ENCODE data around the gene GATA3.

Gene GATA3

DNA sequence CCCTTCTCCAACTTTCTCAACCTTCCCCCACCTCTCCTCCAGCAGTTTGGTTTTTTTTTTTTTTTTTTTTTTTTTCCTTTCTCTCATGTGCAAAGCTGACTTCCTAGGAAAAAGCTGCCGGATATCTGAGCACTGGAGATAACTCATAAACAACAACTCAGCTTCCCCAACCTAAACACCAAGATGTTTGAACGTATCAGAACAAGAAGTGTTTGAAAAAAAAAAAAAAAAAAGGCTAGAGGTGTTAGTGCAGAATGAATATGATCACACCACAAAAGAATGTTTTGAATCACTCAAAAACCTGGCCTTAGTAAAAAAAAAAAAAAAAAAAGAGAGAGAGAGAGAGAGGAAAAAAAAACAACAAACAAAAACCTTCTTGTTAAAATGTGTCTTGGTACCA lies 11.2 kb downstream of the GATA3 start:
- DNase-seq, result no peak

- DNase-seq, result no peak
Observed at GRCh38 chr10:8066124-8066523, 11.6 kb downstream of the GATA3 start.

DNA sequence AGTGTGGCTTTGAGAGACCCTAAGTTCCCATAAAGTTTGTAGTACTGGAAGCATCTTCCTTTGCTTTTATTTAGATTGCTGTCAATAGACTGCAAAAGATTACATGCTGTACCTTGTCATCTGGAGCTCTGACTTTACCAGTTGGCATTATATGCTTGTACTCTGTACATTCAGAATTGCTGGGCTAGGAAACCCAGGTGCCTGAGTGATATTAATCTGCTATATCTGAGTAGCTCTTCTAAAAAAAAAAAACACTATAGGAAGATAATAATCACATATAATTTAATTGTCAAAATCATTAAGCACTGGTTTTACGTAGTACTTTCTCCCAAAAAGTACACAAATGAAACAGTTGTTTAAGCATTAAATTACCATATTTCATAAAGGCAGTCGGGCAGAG lies 12.3 kb downstream of the GATA3 start:
- no peak for DNase-seq

GRCh38 chr10:8069108-8069507 lies 14.6 kb downstream of the GATA3 start:
- DNase-seq, result no peak

- DNase-seq, result no peak
Observed at GRCh38 chr10:8069627-8070026, 15.1 kb downstream of the GATA3 start.

DNA sequence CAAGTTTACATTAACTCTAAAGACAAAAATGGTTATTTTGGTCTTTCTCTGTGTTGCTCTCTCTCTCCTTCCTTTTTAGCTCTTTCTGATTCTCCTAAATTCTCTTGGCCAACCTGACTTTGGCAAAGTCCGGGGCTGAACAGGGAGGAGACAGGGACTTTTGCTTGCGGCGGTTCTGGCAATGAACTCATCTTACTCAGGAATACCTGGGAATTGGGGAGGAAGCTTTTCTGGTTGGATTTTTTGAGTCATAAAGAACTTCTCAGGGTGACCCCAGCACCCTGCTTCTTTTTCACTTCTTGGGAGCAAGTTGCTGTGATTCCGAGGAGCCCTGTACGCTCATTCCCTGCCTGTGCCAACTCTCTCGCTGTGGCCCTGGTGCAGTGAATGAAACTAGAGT lies 16.0 kb downstream of the GATA3 start:
- DNase-seq, result no peak

- DNase-seq, result no peak
Observed at GRCh38 chr10:8071006-8071405, 16.5 kb downstream of the GATA3 start.

- no peak for DNase-seq
Observed at GRCh38 chr10:8071666-8072065, 17.2 kb downstream of the GATA3 start.

DNA sequence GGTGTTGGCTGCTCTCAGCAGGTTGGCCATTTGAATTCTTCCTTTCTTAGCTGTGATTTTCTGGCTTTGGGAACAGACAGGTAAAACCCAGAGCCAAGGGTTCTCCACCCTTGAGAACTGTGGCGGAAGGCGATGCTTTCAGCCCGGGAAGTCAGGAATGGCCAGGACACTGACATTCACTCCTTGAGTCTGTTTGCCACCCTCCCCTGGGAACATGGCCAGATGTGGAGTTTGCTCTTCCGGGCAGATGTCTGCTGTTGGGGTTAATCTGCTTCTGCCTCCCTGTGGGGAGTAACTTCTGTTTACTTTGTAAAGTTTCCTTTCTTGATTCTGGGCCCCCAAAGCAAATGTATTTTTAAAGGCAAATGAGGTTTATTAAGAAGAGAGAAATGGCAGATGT lies 17.7 kb downstream of the GATA3 start:
- no peak for DNase-seq

GRCh38 chr10:8073691-8074416 lies 19.4 kb downstream of the GATA3 start:
- no peak for DNase-seq

DNA sequence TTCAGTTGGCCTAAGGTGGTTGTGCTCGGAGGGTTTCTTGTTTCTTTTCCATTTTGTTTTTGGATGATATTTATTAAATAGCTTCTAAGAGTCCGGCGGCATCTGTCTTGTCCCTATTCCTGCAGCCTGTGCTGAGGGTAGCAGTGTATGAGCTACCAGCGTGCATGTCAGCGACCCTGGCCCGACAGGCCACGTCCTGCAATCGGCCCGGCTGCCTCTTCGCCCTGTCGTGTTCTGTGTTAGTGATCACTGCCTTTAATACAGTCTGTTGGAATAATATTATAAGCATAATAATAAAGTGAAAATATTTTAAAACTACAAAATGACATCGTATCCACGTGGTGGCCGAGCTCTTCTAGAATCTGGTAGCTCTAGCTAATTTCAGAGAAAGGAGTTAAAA lies 20.4 kb downstream of the GATA3 start:
- no peak for DNase-seq

DNA sequence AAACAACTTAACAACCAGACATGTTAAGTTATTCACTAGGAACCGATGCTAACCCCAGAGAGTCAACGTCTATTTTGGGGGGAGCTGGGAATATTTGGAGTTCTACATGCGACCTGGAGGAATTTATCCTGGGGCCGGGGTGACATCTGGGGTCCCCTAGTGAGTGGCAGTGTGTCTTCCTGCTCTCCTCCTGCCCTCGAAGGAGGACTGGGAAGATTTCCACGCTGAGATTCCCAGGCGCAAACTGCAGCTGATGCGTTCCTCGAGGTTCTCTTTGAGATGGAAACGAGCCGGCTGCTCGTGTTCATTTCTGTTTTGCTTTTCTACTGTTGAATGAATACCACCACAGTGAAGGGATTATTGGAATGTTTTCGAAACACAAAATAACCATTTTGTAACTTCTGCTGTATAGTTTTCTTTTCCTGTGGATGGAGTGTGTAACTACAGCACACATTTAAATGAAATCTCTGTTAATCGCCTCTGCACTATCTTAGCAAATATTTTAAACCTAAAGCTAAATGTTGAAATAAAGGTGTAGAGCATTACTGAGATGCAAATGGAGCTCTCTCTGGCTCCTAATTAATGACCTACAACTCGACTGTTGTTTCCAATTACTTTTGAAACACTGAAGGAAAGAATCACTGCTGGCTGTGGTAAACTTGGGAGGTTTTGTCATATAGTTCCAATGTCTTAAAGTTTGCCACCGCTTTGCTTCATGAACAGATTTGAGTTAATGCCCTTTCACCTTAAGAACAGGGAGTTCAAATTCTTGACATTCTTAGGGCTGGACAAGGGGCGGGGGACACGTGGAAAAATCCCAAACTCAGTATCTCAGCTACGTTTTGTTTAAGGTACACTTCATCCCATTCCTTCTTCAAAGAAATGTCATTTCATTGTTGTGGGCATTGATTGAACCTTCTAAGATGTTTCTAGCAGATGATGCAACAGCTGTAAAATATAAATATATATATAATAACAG lies 21.1 kb downstream of the GATA3 start:
- no peak for DNase-seq

GRCh38 chr10:8076933-8077332 lies 22.4 kb downstream of the GATA3 start:
- no peak for DNase-seq

GRCh38 chr10:8078027-8078426 lies 23.5 kb downstream of the GATA3 start:
- DNase-seq, result no peak

GRCh38 chr10:8079126-8079525 lies 24.6 kb downstream of the GATA3 start:
- no peak for DNase-seq

DNA sequence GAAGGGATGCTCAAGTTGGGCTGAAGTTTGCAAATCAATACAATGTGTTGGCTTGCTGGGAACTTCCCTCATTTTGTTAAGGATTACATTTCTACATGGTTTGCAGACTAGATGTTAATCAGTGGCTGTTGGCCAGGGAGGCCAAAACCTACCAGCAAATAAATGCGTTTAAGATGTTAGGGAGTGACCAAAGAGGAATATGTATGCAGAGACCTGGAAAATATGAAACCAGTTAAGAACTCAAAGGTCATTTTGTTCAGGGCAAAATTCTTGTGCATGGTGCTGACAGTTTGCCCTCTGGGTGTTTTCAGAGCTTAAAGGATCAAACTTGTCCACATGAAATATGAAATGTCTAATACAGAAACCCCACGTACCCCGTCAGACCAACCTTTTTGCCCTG lies 30.3 kb downstream of the GATA3 start:
- DNase-seq, result no peak

GRCh38 chr10:8085251-8085650 lies 30.8 kb downstream of the GATA3 start:
- DNase-seq, result no peak

DNA sequence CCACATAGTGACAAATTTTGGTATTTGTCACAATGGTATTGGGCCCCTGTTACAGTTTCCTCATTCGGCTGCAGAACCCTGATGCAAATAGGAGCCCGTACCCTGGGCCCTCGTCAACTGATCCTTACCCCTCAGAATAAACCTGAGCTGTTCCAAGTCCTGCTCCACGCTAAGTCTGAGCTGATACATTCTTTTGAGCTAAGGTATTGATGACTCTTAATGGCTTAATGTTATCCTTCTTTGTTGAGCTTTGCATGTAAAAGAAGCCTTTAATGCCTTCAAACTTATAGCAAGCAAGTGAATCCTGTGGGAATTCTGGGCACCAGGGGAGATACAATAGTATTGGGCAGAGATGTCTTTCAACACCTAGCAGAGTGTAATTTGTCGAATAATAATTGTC lies 31.8 kb downstream of the GATA3 start:
- no peak for DNase-seq

DNA sequence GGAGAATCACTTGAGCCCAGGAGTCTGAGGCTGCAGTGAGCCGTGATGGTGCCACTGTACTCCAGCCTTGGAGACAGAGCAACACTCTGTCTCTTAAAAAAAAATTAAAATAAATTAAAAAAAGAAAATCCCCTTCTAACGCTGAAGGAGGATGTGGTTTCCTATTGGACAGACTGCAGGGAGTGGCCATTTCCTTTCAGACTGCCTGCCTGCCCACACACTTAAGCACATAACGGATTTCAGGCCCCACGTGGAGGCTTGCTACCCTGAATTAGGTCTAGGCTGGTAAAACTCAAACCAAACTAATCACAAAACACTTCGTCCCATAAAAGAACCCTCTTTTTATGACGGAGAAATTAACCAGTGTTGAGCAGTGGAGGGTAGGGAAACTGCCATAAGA lies 34.0 kb downstream of the GATA3 start:
- DNase-seq, result peak; percentile 33

DNA sequence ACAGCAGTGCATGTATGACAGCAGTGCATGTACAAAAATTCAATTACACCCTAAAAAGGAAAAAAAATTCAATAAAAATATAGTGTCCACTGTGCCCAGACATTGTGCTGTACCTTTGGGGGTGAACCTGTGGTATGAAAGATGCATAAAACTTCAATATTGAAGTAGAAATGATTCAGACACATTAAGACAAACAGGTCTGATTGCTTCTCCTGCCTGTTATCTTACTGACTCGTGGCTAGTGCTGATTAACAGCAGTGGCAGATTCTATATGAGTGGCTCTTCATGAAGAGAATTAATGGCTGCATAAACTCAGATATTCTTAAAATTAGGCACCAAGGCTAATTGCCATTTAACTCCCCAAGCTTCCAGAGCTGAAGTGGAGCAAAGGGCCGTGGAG lies 37.9 kb downstream of the GATA3 start:
- DNase-seq, result no peak

- no peak for DNase-seq
Observed at GRCh38 chr10:8095959-8096358, 41.5 kb downstream of the GATA3 start.

- DNase-seq, result no peak
Observed at GRCh38 chr10:8096931-8097330, 42.4 kb downstream of the GATA3 start.

DNA sequence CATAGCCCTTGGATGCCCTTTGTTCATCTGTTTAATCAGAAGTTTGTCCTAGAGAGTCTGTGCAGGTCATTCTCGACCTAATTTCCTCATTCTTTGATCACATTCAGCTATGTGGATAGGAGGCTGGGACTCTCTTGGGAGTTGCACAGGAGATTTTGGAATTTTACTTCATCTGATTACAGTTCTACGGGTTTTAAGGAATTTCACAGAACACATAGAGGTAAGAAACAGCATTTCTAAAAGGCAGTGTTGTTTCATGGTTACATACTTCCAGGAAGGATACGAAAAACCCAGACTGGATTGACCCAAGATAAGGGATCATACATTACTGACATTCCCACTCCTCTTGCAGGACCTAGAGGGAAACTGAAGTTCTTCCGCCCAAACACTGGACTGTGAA lies 45.9 kb downstream of the GATA3 start:
- DNase-seq, result no peak

DNA sequence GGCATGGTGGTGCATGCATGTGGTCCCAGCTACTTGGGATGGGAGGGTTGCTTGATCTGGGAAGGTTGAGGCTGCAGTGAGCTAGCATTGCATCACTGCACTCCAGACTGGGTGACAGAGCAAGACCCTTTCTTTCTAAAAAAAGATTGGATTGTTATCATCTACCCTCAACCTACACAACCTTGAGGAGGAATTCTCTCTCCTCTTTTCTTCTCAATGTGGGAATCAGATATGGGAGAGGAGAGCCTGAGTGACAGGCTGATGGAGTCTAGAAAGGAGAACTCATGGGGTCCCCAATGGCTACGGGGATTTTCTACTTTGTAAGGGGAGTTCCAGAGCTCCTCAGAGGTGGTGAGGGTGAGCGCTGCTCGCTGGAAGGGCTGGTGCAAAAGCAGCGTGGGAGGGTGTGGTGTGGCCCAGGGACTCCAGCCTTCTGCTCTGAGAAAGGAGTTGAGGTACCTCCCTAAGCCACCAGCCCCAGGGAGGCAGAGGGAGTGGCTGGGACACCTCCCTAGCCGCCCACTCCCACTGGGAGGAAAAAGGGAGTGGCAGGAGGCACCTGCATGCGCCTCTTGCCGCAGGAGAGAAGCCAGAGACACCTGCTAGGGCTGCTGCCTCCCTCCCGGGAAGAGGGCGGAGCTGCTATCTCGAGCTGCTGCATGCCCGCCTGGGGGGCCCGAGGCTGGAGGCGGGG lies 48.4 kb downstream of the GATA3 start:
- no peak for DNase-seq
